CD4-positive, alpha-beta T cell treated with Interleukin-15 for 4 hours (primary cell): Measurements from ENCODE around the gene PRKACG.
"Not testable (repeated sequence)": the region's sequence is repeated elsewhere in the genome, so short reads cannot be mapped to it uniquely, and the experiment has no call there.

ENCODE experiments used
- DNase-seq: peaks from one replicate; pipeline ENCODE4 v3.0.0-alpha.2; 2020; ENCODE audit warnings: low spot score

The PRKACG gene

DNA sequence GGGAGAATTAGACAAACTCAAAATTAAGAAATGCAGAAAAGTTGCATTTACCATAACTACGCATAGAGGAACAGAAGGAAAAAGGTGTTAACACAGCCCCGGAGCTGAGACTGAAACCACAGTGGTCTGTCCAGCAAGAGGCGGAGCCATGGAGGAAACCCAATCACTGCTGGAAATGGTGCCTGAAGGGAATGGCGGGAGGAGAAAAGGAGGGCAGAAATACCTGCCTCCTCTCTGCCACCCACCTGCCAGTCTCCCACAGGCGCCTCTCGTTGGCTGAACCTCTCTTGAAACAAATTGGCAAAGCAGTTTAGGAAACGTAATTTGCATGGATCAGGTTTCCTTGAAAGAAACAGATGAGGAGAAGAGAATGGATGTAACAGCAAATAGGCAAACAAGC, 9.7 kb upstream of the PRKACG start:
- DNase-seq: no peak

DNA sequence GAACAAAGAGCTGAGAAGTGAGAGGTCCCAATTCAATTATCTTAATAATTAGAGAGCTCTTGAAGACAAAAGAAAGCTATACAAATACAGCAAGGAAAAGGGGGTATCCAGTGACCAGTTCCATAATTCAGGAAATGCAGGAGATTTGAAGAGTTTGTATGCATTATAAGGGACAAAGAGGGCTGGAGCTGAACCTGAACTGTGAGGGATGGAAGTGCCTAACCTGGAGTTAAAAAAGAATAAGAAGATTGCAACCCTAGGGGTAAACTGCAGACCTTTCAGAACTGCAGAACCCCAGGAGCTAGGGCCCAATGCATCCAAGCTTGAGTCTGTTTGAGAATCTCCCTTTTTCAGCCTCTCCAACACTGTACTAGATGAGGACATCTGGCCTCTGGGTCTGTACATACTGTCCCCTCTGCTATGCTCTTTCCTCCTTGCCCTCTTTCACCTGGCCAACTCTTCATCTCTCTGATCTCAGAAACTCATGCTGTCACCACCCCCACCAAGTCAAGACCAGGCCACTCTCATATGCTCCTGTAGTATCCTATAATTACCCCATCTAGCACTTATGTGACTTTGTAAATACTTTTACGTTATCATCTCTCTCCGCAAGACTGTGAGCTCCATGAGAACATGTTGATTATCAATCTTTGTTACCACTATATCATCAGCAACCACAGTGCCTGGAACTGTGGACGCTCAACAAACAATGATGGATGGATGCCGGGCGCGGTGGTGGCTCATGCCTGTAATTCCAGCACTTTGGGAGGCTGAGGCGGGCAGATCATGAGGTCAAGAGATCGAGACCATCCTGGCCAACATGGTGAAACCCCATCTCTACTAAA, 6.6 kb upstream of the PRKACG start:
- DNase-seq: no peak

DNA sequence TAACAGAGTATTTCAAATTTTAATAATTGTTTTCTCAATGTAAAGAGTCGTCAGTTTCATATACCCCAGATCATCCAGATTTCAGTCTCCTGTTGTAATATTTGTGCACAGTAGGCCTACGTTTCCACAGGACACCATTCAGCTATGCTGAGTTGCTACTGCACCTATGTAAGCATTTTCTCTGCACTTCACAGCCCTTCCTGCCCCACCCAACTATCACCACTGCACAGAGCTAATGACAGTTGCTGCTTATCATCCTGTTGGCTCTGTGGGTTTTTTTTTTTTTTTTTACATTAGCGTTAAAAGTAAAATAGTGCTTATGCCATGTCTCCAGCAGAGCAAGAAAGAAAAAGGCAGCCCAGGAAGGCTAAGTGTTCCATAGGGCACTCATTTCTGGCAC, 5.9 kb upstream of the PRKACG start:
- DNase-seq: peak; percentile 43

DNA sequence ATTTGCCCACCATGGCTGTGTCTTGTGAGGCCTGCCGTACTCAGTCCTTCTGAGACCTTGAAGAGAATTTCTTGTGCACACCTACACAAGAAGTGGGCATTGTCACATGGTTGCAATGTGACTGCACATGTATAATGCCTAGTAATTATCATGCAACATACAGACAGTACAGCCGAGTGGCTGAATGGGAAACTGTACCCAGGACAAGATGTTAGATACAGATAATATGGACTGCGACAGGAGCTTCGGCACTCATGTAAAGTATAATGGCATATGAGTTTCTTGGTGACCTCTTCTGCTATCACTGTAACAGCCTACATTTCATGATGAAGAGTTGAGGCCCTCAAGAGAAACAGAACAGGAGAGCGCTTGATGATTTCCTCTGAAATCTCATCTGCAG, 4.8 kb upstream of the PRKACG start:
- no peak for DNase-seq

DNA sequence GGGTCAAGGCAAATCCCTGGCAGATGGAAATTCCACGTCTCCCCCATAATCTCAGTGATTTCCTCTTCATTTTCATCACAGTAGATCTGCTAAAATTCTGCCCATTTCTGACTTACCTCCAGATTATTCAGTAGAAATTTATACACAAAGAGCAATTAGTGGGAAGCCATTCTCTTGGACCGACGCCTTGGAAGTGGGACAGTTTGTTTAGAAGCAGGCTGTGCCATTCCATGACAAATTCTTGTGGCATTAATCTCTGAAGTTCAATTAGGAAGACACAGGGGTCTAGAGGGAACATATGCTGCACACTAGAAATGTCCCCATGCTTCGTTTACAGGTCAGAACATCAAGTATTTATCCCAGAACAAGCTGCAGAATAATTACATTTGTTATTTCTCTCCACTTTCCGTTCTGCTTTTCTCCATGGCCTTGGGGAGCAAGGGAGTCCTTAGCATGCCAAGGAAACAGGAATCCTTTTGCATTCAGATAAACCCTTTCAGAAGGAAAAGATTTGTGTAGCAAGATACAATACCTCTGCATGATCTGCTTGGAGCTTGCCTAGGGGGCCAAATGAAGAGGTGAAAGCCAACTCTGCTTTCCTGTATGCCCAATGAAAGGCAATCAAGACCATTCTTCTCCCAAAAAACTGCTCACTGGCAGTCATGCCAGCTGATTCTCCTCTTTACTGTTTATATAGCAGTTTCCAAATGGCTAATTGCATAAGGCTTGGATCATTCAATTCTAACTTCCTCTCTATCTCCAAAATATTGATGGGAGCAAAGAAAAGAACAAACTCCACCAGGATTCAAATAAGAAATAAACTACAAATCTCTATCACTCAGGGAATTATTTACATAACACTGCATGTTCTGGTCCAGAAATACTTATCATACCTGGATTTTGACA, 2.5 kb upstream of the PRKACG start:
- no peak for DNase-seq

DNA sequence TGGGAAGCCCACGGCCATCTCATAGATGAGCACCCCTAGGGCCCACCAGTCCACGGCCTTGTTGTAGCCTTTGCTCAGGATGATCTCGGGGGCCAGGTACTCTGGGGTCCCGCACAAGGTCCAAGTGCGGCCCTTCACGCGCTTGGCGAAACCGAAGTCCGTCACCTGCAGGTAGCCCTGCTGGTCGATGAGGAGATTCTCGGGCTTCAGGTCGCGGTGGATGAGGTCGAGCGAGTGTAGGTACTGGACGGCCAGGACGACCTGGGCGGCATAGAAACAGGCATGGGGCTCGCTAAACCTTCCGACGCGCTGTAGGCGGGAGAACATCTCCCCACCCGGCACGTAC, 558 bp downstream of the PRKACG start:
- no peak for DNase-seq

DNA sequence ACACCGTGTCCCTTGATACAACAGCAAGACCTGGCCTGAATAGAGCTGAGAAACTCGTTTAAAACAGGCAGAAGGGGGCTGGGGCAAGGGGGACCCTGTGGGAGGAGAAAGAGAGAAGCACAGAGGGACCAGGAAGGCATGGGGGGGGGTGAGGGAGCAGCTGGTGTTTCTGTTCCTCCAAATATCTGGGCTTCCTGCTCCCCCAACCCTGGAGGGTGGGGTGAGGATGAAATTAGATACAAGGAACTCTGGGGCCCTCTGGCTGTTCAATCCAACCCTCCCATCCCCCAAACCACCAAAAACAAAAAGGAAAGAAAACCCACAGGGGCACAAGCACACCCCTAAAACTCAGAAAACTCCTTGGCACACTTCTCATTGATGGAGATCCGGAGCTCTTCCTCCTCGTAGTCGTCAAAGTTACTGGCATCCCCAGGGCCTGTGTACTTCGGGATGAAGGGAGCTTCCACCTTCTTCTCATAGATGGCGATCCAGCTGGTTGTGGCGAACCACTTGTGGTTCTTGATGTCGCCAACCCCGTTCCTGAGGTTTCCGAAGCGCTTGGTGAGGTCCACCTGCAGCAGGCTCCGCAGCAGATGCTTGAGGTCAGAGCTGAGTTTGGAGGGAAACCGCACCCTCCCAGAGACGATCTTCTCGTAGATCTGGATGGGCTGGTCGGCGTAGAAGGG, 1.1 kb downstream of the PRKACG start:
- DNase-seq: no peak

DNA sequence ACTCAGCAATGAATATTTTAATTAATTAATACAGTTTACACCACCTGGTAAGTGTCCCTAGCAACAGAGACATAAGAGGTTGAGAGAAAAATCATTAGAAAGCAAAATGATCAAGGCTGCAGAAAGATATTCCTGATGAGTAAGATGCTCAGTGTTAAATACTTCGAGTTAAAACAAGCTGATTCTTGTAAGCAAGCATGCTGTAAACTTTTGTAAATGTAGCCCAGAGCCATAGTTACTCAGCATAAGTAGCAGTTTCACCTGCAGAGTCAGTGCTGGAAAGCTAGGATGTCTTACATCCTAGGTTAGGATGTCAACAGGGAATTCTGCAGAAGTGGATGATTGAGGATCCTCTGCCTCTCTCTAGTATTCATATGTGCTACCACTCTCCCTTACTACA, 4.2 kb downstream of the PRKACG start:
- DNase-seq: no peak

DNA sequence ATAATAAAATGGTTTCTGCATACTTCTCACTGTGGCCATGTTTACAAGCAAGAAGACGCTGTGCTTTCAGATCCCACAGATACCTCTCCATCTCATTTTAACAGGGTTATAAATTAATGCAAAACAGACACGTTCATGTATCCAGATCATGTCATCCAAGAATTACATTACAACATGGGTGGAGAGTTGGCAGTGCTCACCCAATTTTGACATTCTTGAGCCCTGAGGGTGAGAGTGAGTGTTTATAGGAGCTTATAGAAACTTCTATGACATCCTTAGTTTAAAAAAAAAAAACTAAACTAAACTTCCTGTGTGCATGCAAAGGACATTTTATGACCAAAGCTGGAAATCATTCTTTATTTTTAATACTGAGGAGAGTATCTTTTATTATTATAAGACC, 9.1 kb downstream of the PRKACG start:
- no peak for DNase-seq

DNA sequence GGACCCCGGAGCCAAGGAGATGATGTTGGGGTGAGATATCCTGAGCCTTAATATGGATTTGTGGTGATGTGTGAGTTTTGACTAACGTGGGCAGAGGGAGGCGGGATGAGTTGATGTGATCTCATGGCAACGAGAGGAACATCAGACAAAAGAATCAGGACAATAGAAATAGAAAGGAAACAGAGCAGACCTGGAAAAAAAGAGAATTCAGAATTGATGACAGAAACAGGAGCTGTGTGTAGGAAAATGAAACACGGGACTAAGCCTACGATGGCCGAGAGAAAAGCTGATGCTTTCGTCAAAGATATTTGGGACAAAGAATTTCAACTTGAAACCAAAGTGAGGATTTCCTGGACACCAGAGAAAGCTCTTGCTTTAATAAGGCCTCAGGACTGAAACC, 10.9 kb downstream of the PRKACG start:
- no peak for DNase-seq

DNA sequence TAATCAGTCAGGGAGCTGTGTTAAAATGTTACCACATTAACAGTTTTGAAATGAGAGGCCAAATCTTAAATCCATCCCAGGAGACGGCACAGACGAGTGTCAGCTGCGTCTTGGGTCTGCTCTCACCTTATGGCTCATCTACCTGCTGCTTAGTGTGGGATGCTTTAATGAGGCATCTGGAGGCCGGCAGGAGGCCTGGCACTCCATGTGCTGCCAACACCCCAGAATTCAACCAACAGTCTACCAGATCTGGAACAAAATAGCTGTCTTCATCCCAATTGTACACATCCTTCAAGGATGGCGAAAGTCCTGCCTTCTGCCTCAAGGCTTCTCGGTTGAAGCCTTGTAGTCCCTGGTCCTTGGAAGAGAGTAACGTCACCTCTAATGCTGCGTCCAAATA, 12.0 kb downstream of the PRKACG start:
- no peak for DNase-seq

DNA sequence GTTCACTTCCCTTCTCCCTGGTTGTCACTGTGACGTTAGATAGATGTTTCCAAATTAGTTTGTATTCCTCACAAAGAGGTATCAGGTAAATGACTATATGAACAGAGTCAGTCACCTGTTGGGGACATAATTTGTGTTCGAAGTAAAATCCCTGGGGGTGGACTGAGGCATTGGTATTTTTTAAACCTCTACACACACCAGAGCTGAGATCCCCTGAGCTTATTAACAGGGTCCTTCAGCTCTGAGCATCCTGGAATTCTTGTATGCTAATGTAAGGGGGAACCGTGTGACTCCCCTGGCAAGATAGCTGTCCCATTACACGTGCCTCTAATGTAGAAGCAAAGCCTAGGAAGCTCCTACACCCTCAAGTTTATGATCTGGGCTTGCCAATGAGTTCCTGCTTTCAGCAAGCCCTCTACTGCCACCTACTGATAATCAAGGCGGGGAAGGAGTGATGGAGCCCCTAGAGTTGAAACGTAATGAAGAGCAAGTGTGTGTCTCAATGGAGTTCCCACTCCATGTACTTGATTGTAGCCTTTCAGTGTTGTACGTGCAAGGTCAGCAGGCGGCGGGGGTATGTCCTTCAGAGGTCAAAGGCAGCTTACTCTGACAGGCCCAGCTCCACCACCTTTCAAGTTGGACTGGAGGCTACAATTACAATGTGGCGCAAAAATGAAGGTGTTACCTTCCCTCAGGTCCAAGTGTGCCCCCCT, 14.4 kb downstream of the PRKACG start:
- DNase-seq: peak; percentile 75

DNA sequence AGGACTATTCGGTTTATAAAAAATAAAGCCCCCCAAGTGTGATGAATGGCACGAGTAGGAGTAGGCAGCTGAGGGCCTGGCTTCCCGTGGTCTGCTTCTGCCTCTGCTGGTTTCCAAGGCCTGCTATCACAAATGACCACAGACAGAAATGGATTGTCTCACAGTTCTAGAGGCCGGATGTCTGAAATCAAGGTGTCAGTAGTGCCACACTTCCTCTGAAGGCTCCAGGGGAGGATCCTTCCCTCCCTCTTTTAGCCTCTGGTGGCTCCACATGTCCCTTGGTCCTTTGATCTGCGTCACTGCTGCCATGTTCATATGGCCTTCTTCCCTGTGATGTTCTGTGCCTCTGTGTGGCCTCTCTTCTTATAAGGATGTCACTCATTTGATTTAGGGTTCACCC, 15.1 kb downstream of the PRKACG start:
- no peak for DNase-seq

DNA sequence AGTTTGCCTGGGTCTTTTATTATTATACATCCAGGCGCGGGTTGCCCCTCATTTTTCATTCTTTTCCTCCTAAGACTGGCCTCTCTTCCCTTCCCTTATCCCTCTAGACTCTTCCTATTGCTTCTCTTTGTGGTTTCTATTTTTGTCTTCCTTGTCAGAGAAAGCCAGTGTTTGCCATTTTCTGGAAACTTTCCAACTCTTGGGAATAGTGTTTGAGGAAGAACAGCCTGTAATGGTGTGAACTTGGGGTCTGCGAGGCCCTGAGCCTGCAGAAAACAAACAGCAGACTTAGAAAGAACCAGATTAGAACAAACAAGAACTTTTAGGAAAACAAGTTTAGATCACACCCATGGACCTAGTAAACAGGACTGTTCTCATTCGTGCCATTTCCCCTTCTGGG, 15.5 kb downstream of the PRKACG start:
- DNase-seq: no peak

DNA sequence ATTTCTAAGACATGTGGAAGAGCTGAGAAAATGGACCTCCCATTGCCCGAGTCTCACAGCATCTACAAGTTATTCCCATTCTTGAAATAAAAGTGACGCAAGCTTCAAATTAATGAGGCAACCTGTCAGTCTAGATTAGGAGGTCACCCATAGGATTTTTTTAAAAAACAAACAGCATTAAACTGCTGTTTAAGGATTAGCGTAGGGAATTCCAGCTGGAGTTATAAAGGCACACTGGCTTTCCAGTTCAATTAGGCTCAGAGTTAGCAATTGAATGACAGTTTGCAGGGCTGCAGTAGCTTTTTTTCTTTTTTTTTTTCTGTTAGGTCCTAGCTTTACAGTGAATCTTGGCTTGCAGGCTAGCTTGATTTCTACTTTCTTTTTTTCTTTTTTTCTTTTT, 16.2 kb downstream of the PRKACG start:
- no peak for DNase-seq

DNA sequence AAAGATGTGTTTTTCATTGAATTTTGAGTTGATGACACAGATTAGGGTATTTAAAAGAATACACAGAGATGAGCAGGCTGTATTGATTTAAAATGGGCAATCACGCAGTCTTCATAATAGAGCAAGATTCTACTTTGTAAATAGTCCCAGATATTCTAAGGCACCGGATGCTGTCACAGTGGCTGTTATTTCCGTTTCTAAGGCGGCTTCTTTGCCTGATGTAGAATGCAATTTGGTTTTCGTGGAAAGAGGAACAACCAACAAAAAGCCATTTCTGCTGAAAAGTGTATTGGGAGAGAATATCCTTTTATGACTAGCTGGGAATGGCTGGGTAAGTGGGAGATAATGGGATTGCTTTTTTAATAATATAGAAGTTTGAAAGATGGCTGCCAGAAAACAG, 17.5 kb downstream of the PRKACG start:
- DNase-seq: no peak

DNA sequence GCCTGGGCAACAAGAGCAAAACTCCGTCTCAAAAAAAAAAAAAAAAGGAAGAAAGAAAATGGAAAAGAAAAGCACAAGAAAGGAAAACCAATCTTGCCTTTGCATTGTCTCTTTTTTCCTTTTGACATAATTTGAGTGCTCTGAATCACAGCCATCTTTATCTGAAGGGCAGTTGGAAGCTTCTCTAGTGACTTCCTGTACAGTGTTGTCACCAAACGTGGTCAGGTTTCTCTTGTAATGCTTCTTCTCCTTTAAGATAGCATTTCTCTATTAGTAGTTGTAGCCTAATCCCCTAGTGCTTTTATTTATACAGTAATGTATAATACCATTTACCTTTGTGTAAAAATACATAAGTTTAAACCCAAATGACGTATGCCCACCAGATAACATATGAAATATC, 18.1 kb downstream of the PRKACG start:
- DNase-seq: no peak

DNA sequence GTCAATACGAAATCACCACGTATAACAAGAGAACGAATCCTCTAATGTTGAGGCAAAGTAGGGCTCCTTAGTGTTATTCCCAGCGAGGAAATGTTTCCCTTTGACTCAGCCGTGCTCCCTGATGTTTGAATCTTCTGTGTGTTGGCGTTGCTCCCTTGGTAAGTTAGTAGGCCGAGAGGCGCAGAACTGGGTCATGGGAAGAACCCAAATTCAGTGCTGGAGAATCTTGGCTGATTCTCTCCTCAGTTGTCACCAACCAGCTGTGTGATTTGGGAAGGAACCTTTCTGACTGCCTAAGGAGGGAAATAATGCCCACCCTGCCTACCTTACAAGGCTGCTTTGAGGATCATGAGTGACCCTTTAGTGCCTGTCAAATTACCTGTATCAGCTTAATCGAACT, 22.5 kb downstream of the PRKACG start:
- DNase-seq: no peak

DNA sequence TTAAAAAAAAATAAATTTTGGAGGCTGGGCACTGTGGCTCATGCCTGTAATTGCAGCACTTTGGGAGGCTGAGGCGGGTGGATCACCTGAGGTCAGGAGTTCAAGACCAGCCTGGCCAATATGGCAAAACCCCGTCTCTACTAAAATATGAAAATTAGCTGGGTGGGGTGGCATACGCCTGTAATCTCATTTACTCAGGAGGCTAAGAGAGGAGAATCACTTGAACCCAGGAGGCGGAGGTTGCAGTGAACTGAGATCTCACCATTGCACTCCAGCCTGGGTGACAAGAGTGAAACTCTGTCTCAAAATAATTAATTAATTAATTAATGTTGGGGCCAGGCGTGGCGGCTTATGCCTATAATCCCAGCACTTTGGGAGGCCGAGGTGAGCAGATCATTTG, 27.0 kb downstream of the PRKACG start:
- not testable (repeated sequence) for DNase-seq

DNA sequence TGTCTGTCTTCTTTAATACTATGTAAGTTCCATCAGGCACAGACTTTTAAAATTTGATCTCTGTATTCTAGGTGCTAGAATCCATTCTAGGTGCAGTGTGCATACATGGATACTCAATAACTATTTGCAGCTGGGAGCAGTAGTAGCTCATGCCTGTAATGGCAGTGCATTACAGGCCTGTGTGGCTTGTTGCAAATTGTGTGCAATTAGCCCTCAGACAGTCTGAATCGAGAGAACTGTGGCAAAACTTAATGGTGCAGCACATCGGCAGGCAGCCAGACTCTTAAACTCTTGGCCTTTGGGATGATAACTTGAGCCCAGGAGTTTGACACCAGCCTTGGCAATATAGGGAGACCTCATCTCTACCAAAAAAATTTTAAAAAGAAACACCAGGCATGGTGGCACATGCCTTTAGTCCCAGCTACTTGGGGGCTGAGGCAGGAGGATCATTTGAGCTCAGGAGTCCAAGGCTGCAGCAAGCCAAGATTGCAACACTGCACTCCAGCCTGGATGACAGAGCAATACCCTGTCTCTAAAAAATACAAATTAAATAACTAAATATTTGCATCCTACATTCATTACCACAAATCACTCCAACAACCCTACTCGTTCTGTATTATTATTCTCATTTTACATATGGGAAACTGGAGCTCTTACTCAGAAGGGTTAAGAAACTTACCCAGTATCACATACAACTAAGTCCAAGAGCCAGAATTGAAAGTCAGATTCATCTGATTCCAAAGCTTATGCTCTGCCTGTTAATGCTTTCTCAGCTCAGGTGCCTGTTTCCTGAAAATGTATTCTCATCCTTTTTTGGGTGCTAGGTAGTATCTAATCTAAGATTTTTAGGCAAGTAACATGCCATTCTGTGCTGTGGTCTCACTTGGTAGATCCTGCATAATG, 30.1 kb downstream of the PRKACG start:
- DNase-seq: no peak

DNA sequence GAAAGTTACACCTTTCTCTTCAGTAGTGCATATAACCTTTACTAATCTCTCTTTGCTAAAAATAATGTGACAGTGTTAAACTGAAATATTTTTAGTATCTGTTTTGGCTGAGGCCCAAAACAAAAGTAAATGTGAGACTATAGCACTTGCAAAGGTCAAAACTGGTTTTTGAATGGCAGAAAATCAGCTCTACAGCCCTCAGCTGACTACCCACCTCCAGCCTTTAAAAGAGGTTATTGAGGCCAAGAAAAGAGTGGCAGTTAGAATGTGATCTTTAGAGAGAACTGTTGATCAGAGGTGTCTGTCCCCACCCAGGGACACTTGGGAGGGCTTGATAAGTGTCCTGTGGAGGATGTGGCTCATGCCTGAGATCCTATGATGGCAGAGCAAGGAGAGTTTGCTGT, 30.9 kb downstream of the PRKACG start:
- DNase-seq: no peak
